NCI-H82 (cell line): Measurements from ENCODE around the gene TGFB1I1.
"Not testable (repeated sequence)": the region's sequence is repeated elsewhere in the genome, so short reads cannot be mapped to it uniquely, and the experiment has no call there.

Experiments used
- DNase-seq: peaks from one replicate; lab custom pipeline; 2025; lab: John Stamatoyannopoulos, UW

The TGFB1I1 gene

GRCh38 chr16:31471241-31471874, 594 bp upstream of the TGFB1I1 start:
- peak; percentile 12 for DNase-seq

GRCh38 chr16:31472709-31473203, 804 bp downstream of the TGFB1I1 start:
- DNase-seq: peak; percentile 67

GRCh38 chr16:31473264-31473984, 1.5 kb downstream of the TGFB1I1 start:
- no peak for DNase-seq

DNA sequence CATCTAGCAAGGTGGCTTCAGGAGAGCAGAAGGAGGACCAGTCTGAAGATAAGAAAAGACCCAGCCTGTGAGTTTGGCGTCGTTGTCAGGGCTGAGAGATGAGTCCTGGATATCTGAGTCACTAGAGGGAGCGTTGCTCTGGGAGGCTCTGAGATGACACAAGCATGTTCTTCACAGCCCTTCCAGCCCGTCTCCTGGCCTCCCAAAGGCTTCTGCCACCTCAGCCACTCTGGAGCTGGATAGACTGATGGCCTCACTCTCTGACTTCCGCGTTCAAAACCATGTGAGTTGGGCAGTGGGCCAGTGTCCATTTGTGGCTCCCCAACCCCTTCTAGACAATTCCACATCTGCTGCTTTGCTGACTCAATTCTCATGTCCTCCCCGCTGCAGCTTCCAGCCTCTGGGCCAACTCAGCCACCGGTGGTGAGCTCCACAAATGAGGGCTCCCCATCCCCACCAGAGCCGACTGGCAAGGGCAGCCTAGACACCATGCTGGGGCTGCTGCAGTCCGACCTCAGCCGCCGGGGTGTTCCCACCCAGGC, 2.3 kb downstream of the TGFB1I1 start:
- DNase-seq: no peak

GRCh38 chr16:31474773-31475738, 3.1 kb downstream of the TGFB1I1 start:
- no peak for DNase-seq

GRCh38 chr16:31475946-31476302, 4.0 kb downstream of the TGFB1I1 start:
- DNase-seq: no peak

GRCh38 chr16:31476303-31477219, 4.6 kb downstream of the TGFB1I1 start:
- DNase-seq: no peak

DNA sequence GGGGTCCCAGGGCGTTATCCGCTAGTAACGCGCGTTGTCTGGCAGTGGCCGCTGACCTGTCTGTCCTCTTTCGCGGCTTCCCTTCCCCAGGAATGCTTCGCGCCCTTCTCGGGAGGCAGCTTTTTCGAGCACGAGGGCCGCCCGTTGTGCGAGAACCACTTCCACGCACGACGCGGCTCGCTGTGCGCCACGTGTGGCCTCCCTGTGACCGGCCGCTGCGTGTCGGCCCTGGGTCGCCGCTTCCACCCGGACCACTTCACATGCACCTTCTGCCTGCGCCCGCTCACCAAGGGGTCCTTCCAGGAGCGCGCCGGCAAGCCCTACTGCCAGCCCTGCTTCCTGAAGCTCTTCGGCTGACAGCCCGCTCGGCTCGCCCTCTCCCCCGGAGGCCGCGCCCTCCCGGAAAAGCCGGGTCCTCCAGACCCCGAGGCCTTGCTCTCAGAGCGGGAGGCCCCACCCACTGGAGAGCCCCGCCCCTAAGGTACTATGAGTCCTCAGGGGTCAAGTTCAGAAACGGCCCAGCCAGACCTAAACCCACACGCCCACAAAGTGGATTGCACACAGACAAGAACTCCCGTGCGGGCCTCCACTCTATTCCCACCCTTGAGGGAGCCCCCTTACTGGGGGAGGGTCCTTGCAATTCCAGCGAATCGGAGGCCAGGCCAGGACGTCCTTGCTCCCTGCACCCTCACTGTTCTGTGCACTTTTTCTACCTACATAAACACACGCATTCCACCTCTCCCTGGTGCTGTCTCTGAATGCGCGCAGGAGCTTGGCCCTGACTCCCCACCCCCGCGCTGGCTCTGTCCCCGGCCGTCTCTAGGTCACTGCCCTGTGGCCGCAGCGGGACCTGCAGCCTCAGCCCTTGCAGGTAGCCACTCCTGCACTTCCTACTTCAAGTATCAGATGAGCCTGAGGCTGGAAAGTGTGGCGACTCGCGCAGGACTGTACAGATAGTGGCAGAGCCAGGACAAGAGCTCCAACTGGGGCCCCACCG, 5.6 kb downstream of the TGFB1I1 start:
- no peak for DNase-seq

- no peak for DNase-seq
These were observed 7.0 kb downstream of the TGFB1I1 start for GRCh38 chr16:31478956-31479355.

DNA sequence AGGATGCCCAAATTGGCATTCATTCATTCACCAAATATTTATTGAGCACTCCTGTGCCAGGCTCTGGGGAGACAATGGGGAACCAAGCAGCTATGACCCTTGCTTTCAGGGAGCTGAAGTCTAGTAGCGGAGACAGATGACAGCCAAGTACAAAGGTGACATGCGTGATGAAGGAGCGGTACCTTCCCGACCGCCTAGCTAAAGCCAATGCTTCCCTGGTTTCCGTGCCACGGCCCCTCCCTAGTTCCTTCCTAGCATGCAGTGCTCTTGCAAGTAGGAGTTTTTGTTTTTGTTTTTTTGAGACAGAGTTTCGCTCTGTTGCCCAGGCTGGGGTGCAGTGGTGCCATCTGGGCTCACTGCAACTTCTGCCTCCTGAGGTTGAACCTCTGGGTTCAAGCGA, 7.8 kb downstream of the TGFB1I1 start:
- DNase-seq: no peak

- DNase-seq: no peak
These were observed 9.0 kb downstream of the TGFB1I1 start for GRCh38 chr16:31480851-31481536.

DNA sequence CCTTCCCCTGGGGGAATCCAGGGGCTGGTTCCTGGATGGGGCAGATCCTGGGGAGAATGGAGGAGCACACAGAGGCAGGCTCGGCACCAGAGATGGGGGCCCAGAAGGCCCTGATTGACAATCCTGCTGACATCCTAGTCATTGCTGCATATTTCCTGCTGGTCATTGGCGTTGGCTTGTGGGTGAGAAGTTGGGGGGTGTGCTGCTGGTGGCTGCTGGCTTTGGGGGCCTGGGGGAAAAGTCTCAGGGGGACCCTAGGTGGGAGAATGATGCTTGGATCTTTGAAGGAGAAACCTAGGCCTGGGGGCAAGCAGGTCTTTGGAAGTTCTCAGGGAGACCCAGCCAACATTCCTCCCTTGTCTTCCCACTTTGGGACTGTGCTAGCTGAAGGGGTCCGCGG, 11.1 kb downstream of the TGFB1I1 start, which contains the start of gene SLC5A2:
TSS of gene SLC5A2 (plus strand) at position 43 of the 400 bp plus-strand sequence. CDS start at position 57, 14 bp downstream.
- DNase-seq: no peak

DNA sequence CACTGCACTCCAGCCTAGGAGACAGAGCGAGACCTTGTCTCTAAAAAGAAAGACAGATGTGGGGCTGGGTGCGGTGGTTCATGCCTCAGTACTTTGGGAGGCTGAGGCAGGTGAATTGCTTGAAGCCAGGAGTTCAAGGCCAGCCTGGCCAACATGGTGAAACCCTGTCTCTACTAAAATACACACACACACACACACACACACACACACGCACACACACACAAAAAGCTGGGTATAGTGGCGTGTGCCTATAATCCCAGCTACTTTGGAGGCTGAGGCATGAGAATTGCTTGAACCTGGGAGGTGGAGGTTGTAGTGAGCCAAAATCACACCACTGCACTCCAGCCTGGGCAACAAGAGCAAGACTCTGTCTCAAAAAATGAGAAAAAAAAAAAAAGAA, 12.1 kb downstream of the TGFB1I1 start:
- DNase-seq: not testable (repeated sequence)

GRCh38 chr16:31484491-31485171, 12.7 kb downstream of the TGFB1I1 start:
- no peak for DNase-seq

DNA sequence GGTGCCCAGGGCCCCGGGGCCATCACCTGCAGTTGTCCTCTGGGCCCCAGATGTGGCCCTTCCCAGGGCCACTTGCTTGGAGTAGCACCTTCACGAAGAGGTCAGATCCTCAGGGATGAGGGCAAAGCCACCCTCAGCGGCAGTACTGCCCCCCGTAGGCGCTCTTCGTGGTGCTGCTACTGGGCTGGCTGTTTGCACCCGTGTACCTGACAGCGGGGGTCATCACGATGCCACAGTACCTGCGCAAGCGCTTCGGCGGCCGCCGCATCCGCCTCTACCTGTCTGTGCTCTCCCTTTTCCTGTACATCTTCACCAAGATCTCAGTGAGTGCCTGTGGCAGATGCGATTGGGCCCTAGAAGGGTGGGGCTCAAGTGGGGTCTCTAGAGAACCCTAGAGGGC, 13.6 kb downstream of the TGFB1I1 start:
- no peak for DNase-seq

DNA sequence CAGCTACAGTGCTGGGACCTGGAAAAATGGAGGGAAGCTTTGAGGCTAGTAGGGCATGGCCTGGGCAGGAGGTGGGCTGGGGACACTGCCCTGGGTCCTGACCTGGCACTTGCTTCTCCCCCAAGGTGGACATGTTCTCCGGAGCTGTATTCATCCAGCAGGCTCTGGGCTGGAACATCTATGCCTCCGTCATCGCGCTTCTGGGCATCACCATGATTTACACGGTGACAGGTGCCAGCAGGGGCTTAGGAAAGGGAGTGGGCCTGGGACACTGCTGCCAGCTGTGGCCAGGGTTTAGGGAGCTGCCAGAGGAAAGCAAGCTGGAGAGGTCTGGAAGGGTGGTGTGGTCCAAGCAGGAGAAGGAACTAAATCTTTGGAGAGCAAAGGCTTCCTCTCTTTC, 14.1 kb downstream of the TGFB1I1 start:
- DNase-seq: no peak

GRCh38 chr16:31487071-31487719, 15.2 kb downstream of the TGFB1I1 start:
- DNase-seq: no peak
